HG03159 (cell line): ENCODE data around the gene PRPSAP1.
A peak's percentile ranks its signal among the peaks of the same experiment; 100 is the strongest.
"Not testable (repeated sequence)": the region's sequence is repeated elsewhere in the genome, so short reads cannot be mapped to it uniquely, and the experiment has no call there.

Experiments used
- ATAC-seq: cut with Tn5 transposase; IDR thresholded peaks from one replicate; pipeline ENCODE4 v1.9.1; 2021; ENCODE audit warnings: mild to moderate bottlenecking, moderate library complexity; ENCODE audit not compliant: unreplicated experiment

Gene PRPSAP1

GRCh38 chr17:76360461-76360860, 6.7 kb upstream of the PRPSAP1 start:
- ATAC-seq = no peak

- not testable (repeated sequence) for ATAC-seq
Observed at GRCh38 chr17:76359776-76360175, 6.1 kb upstream of the PRPSAP1 start.

DNA sequence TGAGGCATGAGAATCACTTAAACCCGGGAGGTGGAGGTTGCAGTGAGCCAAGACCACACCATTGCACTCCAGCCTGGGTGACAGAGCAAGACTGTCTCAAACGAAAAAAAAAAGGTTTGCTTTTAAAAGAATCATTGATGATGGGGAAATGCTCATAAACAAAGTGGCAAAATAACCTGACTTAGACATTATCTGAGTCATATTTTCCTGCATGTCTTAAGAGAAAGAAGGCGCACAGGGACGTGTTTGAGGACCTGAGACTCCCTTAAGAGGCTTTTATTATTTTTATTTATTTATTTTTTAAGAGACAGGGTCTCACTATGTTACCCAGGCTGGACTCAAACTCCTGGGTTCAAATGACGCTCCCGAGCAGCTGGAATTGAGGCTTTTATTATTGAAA, 5.7 kb upstream of the PRPSAP1 start:
- no peak for ATAC-seq

DNA sequence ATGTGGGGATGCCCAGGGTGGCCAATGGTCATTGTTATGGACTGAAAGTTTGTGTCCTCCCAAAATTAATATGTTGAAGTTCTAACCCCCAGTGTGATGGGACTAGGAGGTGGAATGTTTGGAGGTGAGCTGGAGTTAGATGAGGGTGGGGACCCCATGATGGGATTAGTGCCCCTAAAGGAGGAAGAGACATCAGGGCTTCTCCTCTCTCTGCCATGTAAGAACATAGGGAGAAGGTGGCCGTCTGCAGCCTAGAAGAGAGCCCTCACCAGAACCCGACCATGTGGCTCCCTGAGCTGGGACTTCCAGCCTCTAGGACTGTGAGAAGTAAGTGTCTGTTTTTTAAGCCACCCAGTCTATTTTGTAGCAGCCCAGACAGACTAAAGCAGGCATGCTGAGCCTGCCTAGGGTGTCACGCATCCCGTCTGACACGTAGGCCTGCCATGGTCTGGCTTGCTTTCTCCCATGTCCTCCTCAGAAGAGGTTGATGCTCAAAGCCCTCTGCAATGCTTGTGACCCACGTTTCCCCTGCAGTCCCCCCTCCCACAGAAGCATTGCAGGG, 4.0 kb upstream of the PRPSAP1 start:
- ATAC-seq = no peak

DNA sequence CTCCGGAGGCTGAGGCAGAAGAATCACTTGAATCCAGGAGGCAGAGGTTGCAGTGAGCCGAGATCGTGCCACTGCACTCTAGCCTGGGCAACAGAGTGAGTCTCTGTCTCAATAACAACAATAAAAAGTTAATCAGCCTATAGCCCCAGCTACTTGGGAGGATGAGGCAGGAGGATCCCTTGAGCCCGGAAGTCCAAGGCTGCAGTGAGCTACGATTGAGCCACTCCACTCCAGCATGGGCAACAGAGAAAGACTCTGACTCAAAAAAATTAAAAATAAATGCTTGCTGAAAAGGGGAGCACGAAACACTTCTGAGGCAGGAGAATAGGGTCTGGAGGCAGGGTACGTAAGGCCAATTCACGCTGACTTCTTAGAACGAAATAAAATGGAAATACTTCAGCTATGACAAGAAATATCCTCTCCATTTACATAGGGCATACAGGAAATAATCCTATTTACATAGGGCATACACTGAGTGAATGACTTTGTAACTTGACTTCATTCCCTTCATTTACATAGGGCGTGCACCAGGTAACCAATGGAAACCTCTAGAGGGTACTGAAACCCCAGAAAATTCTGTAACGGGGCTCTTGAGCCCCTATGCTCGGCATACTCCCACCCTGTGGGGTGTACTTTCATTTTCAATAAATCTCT, 3.2 kb upstream of the PRPSAP1 start:
- ATAC-seq = no peak

GRCh38 chr17:76354747-76355310, 1.1 kb upstream of the PRPSAP1 start:
- ATAC-seq = no peak

- peak; percentile 11 for ATAC-seq
Observed at GRCh38 chr17:76354317-76354729, 607 bp upstream of the PRPSAP1 start.

GRCh38 chr17:76353004-76353598, 615 bp downstream of the PRPSAP1 start:
- ATAC-seq = peak; percentile 5

DNA sequence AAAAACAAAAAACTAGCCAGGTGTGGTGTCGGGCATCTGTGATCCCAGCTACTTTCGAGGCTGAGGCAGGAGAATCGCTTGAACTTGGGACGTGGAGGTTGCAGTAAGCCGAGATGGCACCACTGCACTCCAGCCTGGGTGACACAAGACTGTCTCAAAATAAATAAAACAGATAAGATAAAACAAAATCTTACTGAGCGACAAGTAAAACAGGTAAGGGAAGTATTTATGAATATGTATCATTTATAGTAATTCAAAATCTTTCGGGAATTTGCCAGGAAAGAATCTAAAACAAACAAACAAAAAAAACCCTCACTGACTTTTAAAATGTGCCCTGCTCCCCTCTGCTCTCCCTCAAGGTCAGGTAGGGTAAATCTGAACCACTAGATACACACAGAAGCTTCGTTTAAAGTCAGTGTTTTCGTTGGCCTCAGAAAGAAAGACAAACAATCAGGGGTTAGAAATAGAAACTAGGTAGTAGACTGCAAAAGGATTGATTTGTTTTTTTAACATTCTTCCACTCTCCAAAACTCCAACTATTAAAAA, 2.1 kb downstream of the PRPSAP1 start:
- ATAC-seq = no peak

DNA sequence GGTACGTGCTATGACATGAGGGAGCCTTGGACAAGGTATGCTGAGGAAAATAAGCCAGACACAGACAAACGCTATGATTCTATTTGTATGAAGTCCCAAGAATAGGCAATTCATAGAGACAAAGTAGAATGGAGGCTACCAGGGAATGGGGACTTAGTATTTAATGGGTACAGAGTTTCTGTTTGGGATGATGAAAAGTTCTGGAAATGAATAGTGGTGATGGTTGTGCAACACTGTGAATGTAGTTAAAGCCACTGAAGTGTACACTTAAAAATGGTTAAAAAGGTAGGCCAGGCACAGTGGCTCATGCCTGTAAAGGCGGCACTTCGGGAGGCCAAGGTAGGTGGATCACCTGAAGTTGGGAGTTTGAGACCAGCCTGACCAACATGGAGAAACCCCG, 3.3 kb downstream of the PRPSAP1 start:
- no peak for ATAC-seq

GRCh38 chr17:76346936-76347335, 6.8 kb downstream of the PRPSAP1 start:
- not testable (repeated sequence) for ATAC-seq

- no peak for ATAC-seq
Observed at GRCh38 chr17:76345377-76345974, 8.2 kb downstream of the PRPSAP1 start.

- ATAC-seq = no peak
Observed at GRCh38 chr17:76343106-76343505, 10.6 kb downstream of the PRPSAP1 start.

- ATAC-seq = no peak
Observed at GRCh38 chr17:76341301-76341700, 12.4 kb downstream of the PRPSAP1 start.

GRCh38 chr17:76337413-76337777, 16.3 kb downstream of the PRPSAP1 start:
- no peak for ATAC-seq

- ATAC-seq = no peak
Observed at GRCh38 chr17:76336756-76337412, 16.8 kb downstream of the PRPSAP1 start.

GRCh38 chr17:76335716-76336381, 17.9 kb downstream of the PRPSAP1 start:
- ATAC-seq = no peak

- ATAC-seq = no peak
Observed at GRCh38 chr17:76333673-76334505, 19.8 kb downstream of the PRPSAP1 start.

- no peak for ATAC-seq
Observed at GRCh38 chr17:76331083-76331482, 22.6 kb downstream of the PRPSAP1 start.

- no peak for ATAC-seq
Observed at GRCh38 chr17:76329664-76330063, 24.1 kb downstream of the PRPSAP1 start.
